HL-60 (cell line): ENCODE measurements around the gene ITCH.

Experiments
- DNase-seq, 2 experiments: peaks; one replicate each; pipeline ENCODE4 v3.0.0-alpha.2; 2010 to 2020; ENCODE audit warnings: low read depth in 1 of 2, low spot score in 1 of 2
- H3K27ac ChIP-seq: fragments of 250-450 bp; sonication (Bioruptor Pico); replicated peaks from 2 replicates; pipeline ENCODE4 v1.5.1; 2020; ENCODE audit warnings: mild to moderate bottlenecking, moderate library complexity
- H3K27me3 ChIP-seq: fragments of 250-450 bp; sonication (Bioruptor Pico); 2 replicates; pipeline ENCODE4 v1.5.1; 2021; ENCODE audit warnings: mild to moderate bottlenecking, moderate library complexity; ENCODE audit not compliant: insufficient read depth, poor library complexity, severe bottlenecking
- H3K4me3 ChIP-seq: replicated peaks from 2 replicates; pipeline ENCODE4 v1.5.1; 2011; ENCODE audit warnings: mild to moderate bottlenecking, control low read depth, low read length; ENCODE audit not compliant: insufficient read depth
- CTCF ChIP-seq: IDR thresholded peaks from one replicate; pipeline ENCODE4 v1.5.1; 2011; ENCODE audit warnings: low read length, control low read depth, inconsistent platforms; ENCODE audit not compliant: insufficient read depth
- GABPA ChIP-seq: IDR thresholded peaks from 2 replicates; pipeline ENCODE4 v1.6.1; 2012; ENCODE audit warnings: low read depth
- POLR2AphosphoS5 ChIP-seq: IDR thresholded peaks from 2 replicates; pipeline ENCODE4 v1.6.1; 2012; ENCODE audit warnings: low read depth
- SPI1 ChIP-seq: IDR thresholded peaks from 2 replicates; pipeline ENCODE4 v1.6.1; 2012; ENCODE audit warnings: low read depth, mild to moderate bottlenecking, borderline replicate concordance
- TF ChIP-seq, protein P1 (sequence below): IDR thresholded peaks from 2 replicates; pipeline ENCODE4 v1.6.1; 2012; ENCODE audit warnings: low read depth; ENCODE audit not compliant: insufficient replicate concordance

The ITCH gene

GRCh38 chr20:34426026-34426425 is 63.0 kb downstream of the ITCH start:
- no peak for TF ChIP-seq POLR2AphosphoS5
- no peak for TF ChIP-seq SPI1
- TF ChIP-seq, protein P1, sequence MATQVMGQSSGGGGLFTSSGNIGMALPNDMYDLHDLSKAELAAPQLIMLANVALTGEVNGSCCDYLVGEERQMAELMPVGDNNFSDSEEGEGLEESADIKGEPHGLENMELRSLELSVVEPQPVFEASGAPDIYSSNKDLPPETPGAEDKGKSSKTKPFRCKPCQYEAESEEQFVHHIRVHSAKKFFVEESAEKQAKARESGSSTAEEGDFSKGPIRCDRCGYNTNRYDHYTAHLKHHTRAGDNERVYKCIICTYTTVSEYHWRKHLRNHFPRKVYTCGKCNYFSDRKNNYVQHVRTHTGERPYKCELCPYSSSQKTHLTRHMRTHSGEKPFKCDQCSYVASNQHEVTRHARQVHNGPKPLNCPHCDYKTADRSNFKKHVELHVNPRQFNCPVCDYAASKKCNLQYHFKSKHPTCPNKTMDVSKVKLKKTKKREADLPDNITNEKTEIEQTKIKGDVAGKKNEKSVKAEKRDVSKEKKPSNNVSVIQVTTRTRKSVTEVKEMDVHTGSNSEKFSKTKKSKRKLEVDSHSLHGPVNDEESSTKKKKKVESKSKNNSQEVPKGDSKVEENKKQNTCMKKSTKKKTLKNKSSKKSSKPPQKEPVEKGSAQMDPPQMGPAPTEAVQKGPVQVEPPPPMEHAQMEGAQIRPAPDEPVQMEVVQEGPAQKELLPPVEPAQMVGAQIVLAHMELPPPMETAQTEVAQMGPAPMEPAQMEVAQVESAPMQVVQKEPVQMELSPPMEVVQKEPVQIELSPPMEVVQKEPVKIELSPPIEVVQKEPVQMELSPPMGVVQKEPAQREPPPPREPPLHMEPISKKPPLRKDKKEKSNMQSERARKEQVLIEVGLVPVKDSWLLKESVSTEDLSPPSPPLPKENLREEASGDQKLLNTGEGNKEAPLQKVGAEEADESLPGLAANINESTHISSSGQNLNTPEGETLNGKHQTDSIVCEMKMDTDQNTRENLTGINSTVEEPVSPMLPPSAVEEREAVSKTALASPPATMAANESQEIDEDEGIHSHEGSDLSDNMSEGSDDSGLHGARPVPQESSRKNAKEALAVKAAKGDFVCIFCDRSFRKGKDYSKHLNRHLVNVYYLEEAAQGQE, result no peak
- TF ChIP-seq GABPA, result no peak
- H3K27ac ChIP-seq, result no peak overlapping the region
- DNase-seq, result no peak
- H3K27me3 ChIP-seq, result no peaks in the 10 kb centered on the region
- H3K4me3 ChIP-seq, result no peak overlapping the region

GRCh38 chr20:34427331-34427730 is 64.3 kb downstream of the ITCH start:
- Histone ChIP-seq H3K27me3 (no peaks in the 10 kb centered on the region), H3K4me3 (no peak overlapping the region), H3K27ac (no peak overlapping the region)
- no peak for DNase-seq
- TF ChIP-seq, protein P1, result no peak
- no peak for TF ChIP-seq CTCF
- no peak for TF ChIP-seq SPI1
- no peak for TF ChIP-seq POLR2AphosphoS5
- no peak for TF ChIP-seq GABPA

- TF ChIP-seq CTCF (no peak), GABPA (no peak), POLR2AphosphoS5 (no peak), SPI1 (no peak)
- TF ChIP-seq, protein P1, result no peak
- Histone ChIP-seq H3K27me3 (no peaks in the 10 kb centered on the region), H3K27ac (no peak overlapping the region; the same call in 1 of the 2 replicates), H3K4me3 (no peak overlapping the region)
- DNase-seq, result no peak
Measured at GRCh38 chr20:34427784-34428183, 64.7 kb downstream of the ITCH start.
